GM21526 (cell line): ENCODE results near the gene TMEM258.

Experiments
- ATAC-seq: cut with Tn5 transposase; IDR thresholded peaks from one replicate; pipeline ENCODE4 v1.9.1; 2021; ENCODE audit warnings: moderate library complexity; ENCODE audit not compliant: unreplicated experiment, low FRiP score

Gene TMEM258

DNA sequence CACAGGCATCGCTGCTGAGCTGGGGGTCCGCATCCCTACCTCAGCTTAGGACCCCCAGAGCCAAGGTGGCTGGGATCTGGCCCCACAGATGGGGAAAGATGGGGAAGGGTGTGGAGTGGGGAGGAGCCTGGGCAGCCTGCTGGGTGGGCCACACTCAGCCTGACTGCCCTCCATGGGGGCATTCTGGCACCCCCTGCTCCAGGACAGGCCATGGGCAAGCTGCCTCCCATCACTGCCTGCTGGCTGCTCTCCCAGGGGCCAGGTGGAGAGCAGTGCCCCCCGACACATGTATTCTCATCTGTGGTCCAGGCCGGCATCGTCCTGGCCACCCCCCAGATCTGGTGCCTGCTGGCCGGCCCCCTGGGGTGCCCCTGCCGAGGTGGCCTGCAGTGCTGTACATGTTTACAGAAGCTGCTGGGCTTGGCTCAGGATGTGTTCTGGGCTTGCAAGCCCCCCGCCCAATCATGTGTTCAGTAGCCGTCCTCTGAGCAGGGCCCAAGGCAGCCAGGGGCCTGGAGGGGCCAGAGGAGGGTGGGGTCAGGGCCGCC, 47.7 kb downstream of the TMEM258 start:
- no peak for ATAC-seq

DNA sequence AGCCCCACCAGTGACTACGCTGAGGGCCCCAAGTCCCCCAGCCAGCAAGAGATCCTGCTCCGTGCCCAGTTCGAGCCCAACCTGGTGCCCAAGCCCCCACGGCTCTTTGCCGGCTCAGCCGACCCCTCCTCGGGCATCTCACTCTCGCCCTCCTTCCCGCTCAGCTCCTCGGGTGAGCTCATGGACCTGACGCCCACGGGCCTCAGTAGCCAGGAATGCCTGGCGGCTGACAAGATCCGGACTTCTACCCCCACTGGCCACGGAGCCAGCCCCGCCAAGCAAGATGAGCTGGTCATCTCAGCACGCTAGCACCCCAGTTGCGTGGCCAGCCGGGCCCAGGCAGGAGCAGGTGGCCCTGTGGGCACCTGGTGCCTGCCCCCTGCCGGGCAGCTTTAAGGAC, 48.2 kb downstream of the TMEM258 start:
- no peak for ATAC-seq

DNA sequence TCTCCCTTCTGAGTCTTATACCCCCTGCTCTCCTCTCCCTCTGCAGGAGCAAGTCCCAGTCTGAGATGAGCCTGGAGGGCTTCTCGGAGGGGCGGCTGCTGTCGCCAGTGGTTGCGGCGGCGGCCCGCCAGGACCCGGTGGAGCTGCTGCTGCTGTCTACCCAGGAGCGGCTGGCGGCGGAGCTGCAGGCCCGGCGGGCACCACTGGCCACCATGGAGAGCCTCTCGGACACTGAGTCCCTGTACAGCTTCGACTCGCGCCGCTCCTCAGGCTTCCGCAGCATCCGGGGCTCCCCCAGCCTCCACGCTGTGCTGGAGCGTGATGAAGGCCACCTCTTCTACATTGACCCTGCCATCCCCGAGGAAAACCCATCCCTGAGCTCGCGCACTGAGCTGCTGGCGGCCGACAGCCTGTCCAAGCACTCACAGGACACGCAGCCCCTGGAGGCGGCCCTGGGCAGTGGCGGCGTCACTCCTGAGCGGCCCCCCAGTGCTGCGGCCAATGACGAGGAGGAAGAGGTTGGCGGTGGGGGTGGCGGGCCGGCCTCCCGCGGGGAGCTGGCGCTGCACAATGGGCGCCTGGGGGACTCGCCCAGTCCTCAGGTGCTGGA, 48.8 kb downstream of the TMEM258 start:
- no peak for ATAC-seq

DNA sequence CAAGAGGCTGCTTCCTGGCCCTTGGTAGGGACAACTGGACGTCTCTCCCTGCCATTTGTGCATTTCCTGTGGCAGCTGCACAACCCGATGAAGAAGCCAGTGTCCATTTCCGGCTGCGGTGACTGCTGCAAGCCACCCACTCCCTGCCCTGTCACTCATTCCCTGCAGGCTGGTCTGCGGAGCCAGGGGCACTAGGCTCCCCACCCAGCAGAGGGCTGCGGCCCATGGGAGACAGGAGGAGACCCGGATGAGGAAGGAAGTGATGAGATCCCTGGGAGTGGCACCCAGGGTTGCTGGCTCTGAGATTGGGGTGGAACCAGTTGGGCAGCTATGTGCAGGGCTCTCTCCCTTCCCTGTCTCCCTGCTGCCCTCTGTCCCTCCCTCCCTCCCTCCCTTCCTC, 50.0 kb downstream of the TMEM258 start:
- ATAC-seq, result no peak

DNA sequence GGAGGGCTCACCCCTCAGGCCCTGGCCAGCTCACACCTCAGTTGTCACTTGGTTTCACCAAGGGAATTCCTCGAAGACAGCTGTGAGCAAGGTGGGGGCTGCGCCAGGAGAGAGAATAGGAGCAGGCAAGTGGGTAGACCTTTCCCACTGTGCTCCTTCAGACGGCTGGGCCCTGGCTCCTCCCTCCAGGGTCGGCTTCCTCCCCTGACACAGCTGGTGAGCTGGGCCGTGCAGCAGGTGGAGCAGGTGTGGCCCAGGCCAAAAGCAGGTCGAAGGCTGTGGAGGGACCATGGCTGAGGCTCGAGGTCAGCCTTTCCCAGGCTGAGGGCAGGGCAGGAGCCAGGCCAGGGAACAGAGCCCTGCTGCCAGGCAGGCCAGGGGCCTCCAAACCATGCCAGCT, 52.4 kb downstream of the TMEM258 start:
- ATAC-seq, result no peak

DNA sequence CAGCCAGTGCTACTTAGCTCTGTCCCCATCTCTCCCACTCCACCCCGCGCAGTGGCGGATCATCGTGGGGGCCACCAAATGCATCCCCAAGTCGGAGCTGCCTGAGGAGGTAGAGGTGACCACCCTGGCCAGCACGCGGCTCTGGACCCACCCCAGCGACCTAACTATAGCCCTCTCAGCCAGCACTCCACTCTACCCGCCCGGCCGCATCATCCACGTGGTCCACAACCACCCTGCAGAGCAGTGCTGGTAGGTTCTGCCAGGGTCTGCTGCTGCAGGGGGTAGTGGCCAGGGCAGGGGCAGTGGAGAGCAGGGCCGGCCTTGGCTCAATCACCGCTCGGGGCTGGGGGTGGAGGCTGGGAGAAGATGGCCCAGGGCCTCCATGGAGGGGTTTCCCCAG, 53.0 kb downstream of the TMEM258 start:
- ATAC-seq, result no peak
